Epithelial cell of esophagus (primary cell): ENCODE data around the gene SLC41A1.
A peak's percentile ranks its signal among the peaks of the same experiment; 100 is the strongest.

Experiments
- DNase-seq: peaks from one replicate; pipeline ENCODE4 v3.0.0; 2010; ENCODE audit warnings: low read depth
- H3K4me3 ChIP-seq: 2 replicates; pipeline ENCODE4 v1.5.1; 2011; ENCODE audit warnings: mild to moderate bottlenecking, low read length, control low read depth
- TF ChIP-seq, protein P1 (sequence below): IDR thresholded peaks from 2 replicates; pipeline ENCODE4 v1.5.1; 2011; ENCODE audit warnings: low read depth, mild to moderate bottlenecking, low read length, control low read depth, inconsistent platforms; ENCODE audit not compliant: insufficient read depth; ENCODE audit errors: missing control alignments

The SLC41A1 gene

DNA sequence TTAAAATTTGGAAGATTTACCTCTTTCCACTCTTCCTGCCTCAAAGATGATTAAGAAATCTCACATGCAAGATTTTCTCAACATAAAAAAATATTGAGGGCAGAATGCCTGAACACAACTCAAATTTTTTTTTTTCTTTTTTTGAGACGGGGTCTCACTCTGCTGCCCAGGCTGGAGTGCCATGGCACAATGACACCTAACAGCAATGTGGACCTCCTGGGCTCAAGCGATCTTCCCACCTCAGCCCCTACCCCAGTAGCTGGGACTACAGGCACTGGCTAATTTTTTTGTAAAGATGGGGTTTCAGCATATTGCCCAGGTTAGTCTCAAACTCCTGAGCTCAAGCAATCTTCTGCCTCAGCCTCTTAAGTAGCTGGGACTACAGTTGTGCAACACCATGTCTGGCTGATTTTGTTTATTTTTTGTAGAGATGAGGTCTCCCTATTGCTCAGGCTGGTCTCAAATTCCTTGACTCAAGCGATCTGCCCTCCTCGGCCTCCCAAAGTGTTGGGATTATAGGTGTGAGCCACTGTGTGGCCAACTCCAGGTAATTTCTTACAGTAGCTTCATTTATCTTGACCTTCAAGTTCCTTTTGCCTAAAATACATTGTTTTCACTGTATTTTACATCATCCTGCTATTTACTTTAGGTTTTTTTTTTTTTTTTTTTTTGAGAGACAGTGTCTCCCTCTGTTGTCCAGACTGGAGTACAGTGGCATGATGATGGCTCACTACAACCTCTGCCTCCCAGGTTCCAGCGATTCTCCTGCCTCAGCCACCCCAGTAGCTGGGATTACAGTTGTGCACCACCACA is 73.4 kb downstream of the SLC41A1 start:
- TF ChIP-seq, protein P1, sequence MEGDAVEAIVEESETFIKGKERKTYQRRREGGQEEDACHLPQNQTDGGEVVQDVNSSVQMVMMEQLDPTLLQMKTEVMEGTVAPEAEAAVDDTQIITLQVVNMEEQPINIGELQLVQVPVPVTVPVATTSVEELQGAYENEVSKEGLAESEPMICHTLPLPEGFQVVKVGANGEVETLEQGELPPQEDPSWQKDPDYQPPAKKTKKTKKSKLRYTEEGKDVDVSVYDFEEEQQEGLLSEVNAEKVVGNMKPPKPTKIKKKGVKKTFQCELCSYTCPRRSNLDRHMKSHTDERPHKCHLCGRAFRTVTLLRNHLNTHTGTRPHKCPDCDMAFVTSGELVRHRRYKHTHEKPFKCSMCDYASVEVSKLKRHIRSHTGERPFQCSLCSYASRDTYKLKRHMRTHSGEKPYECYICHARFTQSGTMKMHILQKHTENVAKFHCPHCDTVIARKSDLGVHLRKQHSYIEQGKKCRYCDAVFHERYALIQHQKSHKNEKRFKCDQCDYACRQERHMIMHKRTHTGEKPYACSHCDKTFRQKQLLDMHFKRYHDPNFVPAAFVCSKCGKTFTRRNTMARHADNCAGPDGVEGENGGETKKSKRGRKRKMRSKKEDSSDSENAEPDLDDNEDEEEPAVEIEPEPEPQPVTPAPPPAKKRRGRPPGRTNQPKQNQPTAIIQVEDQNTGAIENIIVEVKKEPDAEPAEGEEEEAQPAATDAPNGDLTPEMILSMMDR = peak; percentile 23
- DNase-seq = peak; percentile 12
- H3K4me3 ChIP-seq = no peak overlapping the region
